ENCODE data around the gene HERPUD2.
A peak's percentile ranks its signal among the peaks of the same experiment; 100 is the strongest.

HERPUD2 gene

GRCh38 chr7:35694784-35695472 is at the start of gene HERPUD2:
TSS of gene HERPUD2 (minus strand) at chr7:35695135. CDS start at chr7:35694330, 805 bp downstream.
- peak; percentile 73 for DNase-seq

- no peak for DNase-seq
Measured at GRCh38 chr7:35738889-35739288, 44.0 kb upstream of the HERPUD2 start.

- no peak for DNase-seq
Measured at GRCh38 chr7:35736725-35737124, 41.8 kb upstream of the HERPUD2 start.

- no peak for DNase-seq
Measured at GRCh38 chr7:35735396-35735795, 40.5 kb upstream of the HERPUD2 start.

GRCh38 chr7:35734001-35734483 is 39.1 kb upstream of the HERPUD2 start:
- DNase-seq = no peak

- no peak for DNase-seq
Measured at GRCh38 chr7:35731349-35731748, 36.4 kb upstream of the HERPUD2 start.

- no peak for DNase-seq
Measured at GRCh38 chr7:35729061-35729783, 34.3 kb upstream of the HERPUD2 start.

GRCh38 chr7:35728412-35729060 is 33.6 kb upstream of the HERPUD2 start:
- DNase-seq = no peak

- no peak for DNase-seq
Measured at GRCh38 chr7:35727571-35727970, 32.6 kb upstream of the HERPUD2 start.

- DNase-seq = no peak
Measured at GRCh38 chr7:35726654-35727053, 31.7 kb upstream of the HERPUD2 start.

GRCh38 chr7:35725280-35725680 is 30.3 kb upstream of the HERPUD2 start:
- DNase-seq = no peak

GRCh38 chr7:35723011-35723410 is 28.1 kb upstream of the HERPUD2 start:
- no peak for DNase-seq

GRCh38 chr7:35722054-35722849 is 27.3 kb upstream of the HERPUD2 start:
- DNase-seq = no peak

- no peak for DNase-seq
Measured at GRCh38 chr7:35721288-35721687, 26.4 kb upstream of the HERPUD2 start.

- DNase-seq = no peak
Measured at GRCh38 chr7:35720849-35721248, 25.9 kb upstream of the HERPUD2 start.

GRCh38 chr7:35720032-35720431 is 25.1 kb upstream of the HERPUD2 start:
- no peak for DNase-seq

GRCh38 chr7:35718047-35718446 is 23.1 kb upstream of the HERPUD2 start:
- no peak for DNase-seq

- no peak for DNase-seq
Measured at GRCh38 chr7:35717516-35717915, 22.6 kb upstream of the HERPUD2 start.

- no peak for DNase-seq
Measured at GRCh38 chr7:35717013-35717412, 22.1 kb upstream of the HERPUD2 start.

GRCh38 chr7:35716038-35716803 is 21.3 kb upstream of the HERPUD2 start:
- no peak for DNase-seq

- no peak for DNase-seq
Measured at GRCh38 chr7:35714862-35715261, 19.9 kb upstream of the HERPUD2 start.

GRCh38 chr7:35714407-35714806 is 19.5 kb upstream of the HERPUD2 start:
- DNase-seq = no peak
